ENCODE measurements around the gene ARSK. TPM values are rescaled to one million over a fixed set of nuclear protein-coding genes. Genes with fewer than 3 reads are reported as not detected.

The ARSK gene
- 10.4 TPM for total RNA-seq
- polyA plus RNA-seq: 9.5 TPM

GRCh38 chr5:95554647-95555548 lies at the start of gene ARSK, which contains the start of gene SKIC3:
Gene ARSK, plus strand, starts transcription at chr5:95555101. Its CDS starts 178 bp downstream, at chr5:95555279.
Gene SKIC3, minus strand, starts transcription at chr5:95554977. Its CDS starts 7,827 bp downstream, at chr5:95547150.
- under 1% methylated on average over 62 of the region's 63 CpGs for WGBS
- Histone ChIP-seq H3K4me3 (ENCODE audit: low read depth, low read length) (peak within 1 kb of the TSS; percentile 64), H3K27ac (ENCODE audit: low read depth) (peak within 1 kb of the TSS; percentile 96), H3K36me3 (ENCODE audit: insufficient read depth) (no peaks in the 10 kb centered on the region), H3K4me1 (ENCODE audit: insufficient read depth) (no peaks in the 10 kb centered on the region)
- DNase-seq (ENCODE audit: extremely low spot score): peak; percentile 98

- Histone ChIP-seq H3K4me3 (ENCODE audit: low read depth, low read length) (no peak overlapping the region), H3K36me3 (ENCODE audit: insufficient read depth) (no peaks in the 10 kb centered on the region), H3K27ac (ENCODE audit: low read depth) (no peak overlapping the region), H3K4me1 (ENCODE audit: insufficient read depth) (no peaks in the 10 kb centered on the region)
- no peak for DNase-seq (ENCODE audit: extremely low spot score)
- WGBS: 56% methylated on average over 1 of the region's 1 CpG
Measured at GRCh38 chr5:95508550-95508949, 46.4 kb upstream of the ARSK start.

- Histone ChIP-seq H3K27ac (ENCODE audit: low read depth) (no peak overlapping the region), H3K36me3 (ENCODE audit: insufficient read depth) (peaks cover 2% of the 10 kb centered on the region), H3K4me3 (ENCODE audit: low read depth, low read length) (no peak overlapping the region), H3K4me1 (ENCODE audit: insufficient read depth) (no peaks in the 10 kb centered on the region)
- no peak for DNase-seq (ENCODE audit: extremely low spot score)
- 88% methylated on average over 1 of the region's 1 CpG for WGBS
Measured at GRCh38 chr5:95511606-95512005, 43.3 kb upstream of the ARSK start.

GRCh38 chr5:95518417-95518816 lies 36.5 kb upstream of the ARSK start:
- peaks cover 2% of the 10 kb centered on the region for H3K36me3 ChIP-seq (ENCODE audit: insufficient read depth)

GRCh38 chr5:95519151-95519550 lies 35.8 kb upstream of the ARSK start:
- no peak for DNase-seq (ENCODE audit: extremely low spot score)
- H3K4me1 ChIP-seq (ENCODE audit: insufficient read depth): no peaks in the 10 kb centered on the region
- H3K4me3 ChIP-seq (ENCODE audit: low read depth, low read length): no peak overlapping the region
- peaks cover 2% of the 10 kb centered on the region for H3K36me3 ChIP-seq (ENCODE audit: insufficient read depth)
- 80% methylated on average over 1 of the region's 1 CpG for WGBS
- H3K27ac ChIP-seq (ENCODE audit: low read depth): no peak overlapping the region

More at GRCh38 chr5:95518417-95518816, 36.5 kb upstream of the ARSK start:
- no peak for DNase-seq (ENCODE audit: extremely low spot score)
- over 99% methylated on average over 2 of the region's 2 CpGs for WGBS
- Histone ChIP-seq H3K27ac (ENCODE audit: low read depth) (no peak overlapping the region), H3K4me1 (ENCODE audit: insufficient read depth) (no peaks in the 10 kb centered on the region), H3K4me3 (ENCODE audit: low read depth, low read length) (no peak overlapping the region)

- Histone ChIP-seq H3K36me3 (ENCODE audit: insufficient read depth) (peaks cover 2% of the 10 kb centered on the region), H3K4me1 (ENCODE audit: insufficient read depth) (no peaks in the 10 kb centered on the region), H3K4me3 (ENCODE audit: low read depth, low read length) (no peak overlapping the region), H3K27ac (ENCODE audit: low read depth) (no peak overlapping the region)
- 99% methylated on average over 1 of the region's 1 CpG for WGBS
- DNase-seq (ENCODE audit: extremely low spot score): no peak
Measured at GRCh38 chr5:95519681-95520080, 35.2 kb upstream of the ARSK start.

GRCh38 chr5:95520206-95520605 lies 34.7 kb upstream of the ARSK start:
- 95% methylated on average over 1 of the region's 1 CpG for WGBS
- Histone ChIP-seq H3K4me1 (ENCODE audit: insufficient read depth) (no peaks in the 10 kb centered on the region), H3K36me3 (ENCODE audit: insufficient read depth) (no peaks in the 10 kb centered on the region), H3K27ac (ENCODE audit: low read depth) (no peak overlapping the region), H3K4me3 (ENCODE audit: low read depth, low read length) (no peak overlapping the region)
- no peak for DNase-seq (ENCODE audit: extremely low spot score)

GRCh38 chr5:95524423-95524822 lies 30.5 kb upstream of the ARSK start:
- 79% methylated on average over 2 of the region's 2 CpGs for WGBS
- no peak overlapping the region for H3K4me3 ChIP-seq (ENCODE audit: low read depth, low read length)
- peaks cover 4% of the 10 kb centered on the region for H3K36me3 ChIP-seq (ENCODE audit: insufficient read depth)
- no peaks in the 10 kb centered on the region for H3K4me1 ChIP-seq (ENCODE audit: insufficient read depth)
- H3K27ac ChIP-seq (ENCODE audit: low read depth): no peak overlapping the region
- DNase-seq (ENCODE audit: extremely low spot score): no peak

GRCh38 chr5:95526871-95527270 lies 28.0 kb upstream of the ARSK start:
- 96% methylated on average over 2 of the region's 2 CpGs for WGBS
- Histone ChIP-seq H3K4me3 (ENCODE audit: low read depth, low read length) (no peak overlapping the region), H3K27ac (ENCODE audit: low read depth) (no peak overlapping the region), H3K4me1 (ENCODE audit: insufficient read depth) (no peaks in the 10 kb centered on the region), H3K36me3 (ENCODE audit: insufficient read depth) (peaks cover 4% of the 10 kb centered on the region)
- no peak for DNase-seq (ENCODE audit: extremely low spot score)

GRCh38 chr5:95528565-95528964 lies 26.3 kb upstream of the ARSK start:
- DNase-seq (ENCODE audit: extremely low spot score): no peak
- H3K4me1 ChIP-seq (ENCODE audit: insufficient read depth): no peaks in the 10 kb centered on the region
- H3K27ac ChIP-seq (ENCODE audit: low read depth): no peak overlapping the region
- no peak overlapping the region for H3K4me3 ChIP-seq (ENCODE audit: low read depth, low read length)
- H3K36me3 ChIP-seq (ENCODE audit: insufficient read depth): peaks cover 4% of the 10 kb centered on the region

GRCh38 chr5:95530416-95530815 lies 24.5 kb upstream of the ARSK start:
- peaks cover 4% of the 10 kb centered on the region for H3K36me3 ChIP-seq (ENCODE audit: insufficient read depth)
- WGBS: 97% methylated on average over 2 of the region's 2 CpGs
- H3K27ac ChIP-seq (ENCODE audit: low read depth): no peak overlapping the region
- H3K4me1 ChIP-seq (ENCODE audit: insufficient read depth): no peaks in the 10 kb centered on the region
- no peak overlapping the region for H3K4me3 ChIP-seq (ENCODE audit: low read depth, low read length)
- no peak for DNase-seq (ENCODE audit: extremely low spot score)

GRCh38 chr5:95531491-95531890 lies 23.4 kb upstream of the ARSK start:
- DNase-seq (ENCODE audit: extremely low spot score): no peak
- H3K36me3 ChIP-seq (ENCODE audit: insufficient read depth): peaks cover 2% of the 10 kb centered on the region

GRCh38 chr5:95532415-95532814 lies 22.5 kb upstream of the ARSK start:
- Histone ChIP-seq H3K4me1 (ENCODE audit: insufficient read depth) (no peaks in the 10 kb centered on the region), H3K4me3 (ENCODE audit: low read depth, low read length) (no peak overlapping the region), H3K36me3 (ENCODE audit: insufficient read depth) (peaks cover 2% of the 10 kb centered on the region), H3K27ac (ENCODE audit: low read depth) (no peak overlapping the region)
- no peak for DNase-seq (ENCODE audit: extremely low spot score)
- WGBS: 93% methylated on average over 2 of the region's 2 CpGs

More at GRCh38 chr5:95531491-95531890, 23.4 kb upstream of the ARSK start:
- Histone ChIP-seq H3K27ac (ENCODE audit: low read depth) (no peak overlapping the region), H3K4me1 (ENCODE audit: insufficient read depth) (no peaks in the 10 kb centered on the region), H3K4me3 (ENCODE audit: low read depth, low read length) (no peak overlapping the region)

- peaks cover 2% of the 10 kb centered on the region for H3K36me3 ChIP-seq (ENCODE audit: insufficient read depth)
- H3K27ac ChIP-seq (ENCODE audit: low read depth): no peak overlapping the region
- no peak for DNase-seq (ENCODE audit: extremely low spot score)
- H3K4me3 ChIP-seq (ENCODE audit: low read depth, low read length): no peak overlapping the region
- WGBS: 57% methylated on average over 2 of the region's 2 CpGs
- H3K4me1 ChIP-seq (ENCODE audit: insufficient read depth): no peaks in the 10 kb centered on the region
Measured at GRCh38 chr5:95533106-95533505, 21.8 kb upstream of the ARSK start.

Data from urinary bladder (tissue), 4 donors.